Fibroblast of skin of right quadriceps (primary cell): ENCODE results near the gene RP2.

Experiments used
- DNase-seq: peaks from one replicate; pipeline ENCODE4 v3.0.0-alpha.2; 2013

Gene RP2

GRCh38 chrX:46927718-46928117 is 90.9 kb downstream of the RP2 start:
- no peak for DNase-seq

DNA sequence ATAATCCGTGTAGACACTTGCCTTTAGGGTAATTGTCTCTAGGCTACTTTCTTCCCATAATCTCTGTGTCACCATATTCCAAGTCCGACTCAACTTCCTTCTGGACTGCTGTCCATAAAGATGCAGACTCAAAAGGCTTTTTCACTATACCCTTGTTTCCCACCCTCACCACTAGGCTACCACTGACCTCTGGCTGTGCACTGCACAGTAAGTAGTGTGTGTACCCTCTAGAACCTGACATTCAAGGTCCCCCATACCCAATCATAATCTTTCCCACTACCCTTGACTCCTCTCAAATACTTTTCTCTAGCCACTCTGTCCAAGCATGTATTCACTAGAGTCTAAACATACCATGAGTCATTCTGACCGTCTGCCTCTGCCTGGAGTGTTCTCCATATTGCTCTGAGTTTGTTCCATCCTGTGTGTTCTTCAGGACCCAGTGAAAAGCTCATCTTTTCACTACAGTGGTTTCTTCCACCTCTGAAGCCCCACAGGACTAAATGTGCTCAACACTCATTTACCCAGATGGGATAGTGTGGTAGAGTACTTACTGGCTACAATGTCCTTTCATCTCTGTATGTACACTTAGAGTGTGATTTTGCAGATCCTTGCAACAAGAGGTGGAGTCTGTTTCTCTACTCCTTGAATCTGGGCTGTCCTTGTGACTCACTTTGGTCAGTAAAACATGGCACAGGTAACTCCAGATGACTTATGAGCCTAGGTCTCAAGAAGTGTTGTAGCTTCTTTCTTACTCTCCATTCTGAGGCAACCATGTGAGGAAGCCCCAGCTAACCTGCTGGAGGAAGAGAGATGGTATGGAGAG is 92.8 kb downstream of the RP2 start:
- peak; percentile 35 for DNase-seq
